HG03135 (cell line): ENCODE data around the gene ABCA13.

Experiments
- ATAC-seq: cut with Tn5 transposase; IDR thresholded peaks from one replicate; pipeline ENCODE4 v1.9.1; 2021; ENCODE audit warnings: mild to moderate bottlenecking, moderate library complexity; ENCODE audit not compliant: unreplicated experiment

Gene ABCA13

DNA sequence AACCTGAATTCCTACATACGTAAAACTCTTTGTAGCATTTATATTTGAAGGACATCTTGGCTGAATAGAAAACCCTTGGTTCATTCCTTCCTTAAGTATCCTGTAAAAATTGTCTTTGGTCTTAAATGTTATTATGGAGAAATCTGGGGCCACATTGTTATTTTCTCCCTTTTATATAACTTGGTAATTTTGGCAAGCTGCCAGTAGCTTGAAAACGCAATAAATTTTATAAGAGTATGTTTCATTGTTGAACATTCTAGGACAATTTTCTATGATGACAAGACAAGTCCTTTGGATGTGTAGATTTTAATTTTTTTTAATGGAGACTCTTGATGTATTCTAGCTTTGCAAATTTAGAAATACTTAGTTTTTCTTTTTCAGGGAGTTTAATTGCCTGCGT, 191.9 kb downstream of the ABCA13 start:
- no peak for ATAC-seq

DNA sequence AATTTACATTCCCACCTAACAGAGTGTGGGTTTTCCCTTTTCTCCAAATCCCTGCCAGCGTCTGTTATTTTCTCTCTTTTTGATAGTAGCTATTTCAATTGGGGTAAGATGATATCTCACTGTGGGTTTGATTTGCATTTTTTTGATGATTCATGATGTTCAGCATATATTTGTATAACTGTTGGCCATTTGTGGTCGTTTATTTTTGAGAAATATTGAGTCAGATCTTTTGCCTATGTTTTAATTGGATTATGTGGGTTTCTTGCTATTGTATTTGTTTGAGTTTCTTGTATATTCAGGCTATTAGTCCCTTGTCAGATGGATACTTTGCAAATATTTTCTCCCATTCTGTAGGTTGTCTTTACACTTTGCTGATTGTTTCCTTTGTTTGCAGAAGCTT, 193.8 kb downstream of the ABCA13 start:
- ATAC-seq, result no peak

DNA sequence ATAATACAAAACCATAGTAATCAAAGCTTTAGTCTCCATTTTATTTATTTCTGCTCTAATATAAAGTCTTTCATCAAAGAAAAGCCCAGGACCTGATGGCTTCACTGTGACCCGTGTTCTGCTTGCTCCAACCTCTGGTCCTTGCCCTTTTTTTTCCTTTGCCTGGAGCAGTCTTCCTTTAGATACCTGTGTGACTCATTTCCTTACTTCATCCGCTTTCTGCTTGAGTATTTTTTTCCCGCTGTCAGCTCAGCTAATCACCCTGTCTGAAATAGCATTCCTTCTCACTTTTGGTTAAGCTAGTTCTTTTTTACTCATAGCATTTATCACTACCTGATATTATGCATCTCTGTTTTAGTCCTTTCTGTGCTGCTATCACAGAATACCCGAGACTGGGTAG, 194.8 kb downstream of the ABCA13 start:
- no peak for ATAC-seq

DNA sequence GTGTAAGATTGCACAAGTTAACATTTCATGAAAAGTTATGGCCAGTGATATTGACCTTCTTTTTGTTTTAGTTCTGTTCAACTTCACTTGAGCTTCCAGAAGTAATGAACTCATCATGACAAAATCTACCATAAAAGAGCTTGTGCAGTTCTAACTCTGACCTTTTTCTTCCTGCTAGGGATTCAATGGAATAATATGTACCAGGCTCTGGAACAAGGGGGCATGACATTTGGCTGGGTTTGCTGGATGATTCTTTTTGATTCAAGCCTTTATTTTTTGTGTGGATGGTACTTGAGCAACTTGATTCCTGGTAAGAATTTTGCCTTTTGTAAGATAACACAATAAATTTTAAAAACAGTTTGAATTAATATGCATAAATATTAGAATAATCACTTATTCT, 205.0 kb downstream of the ABCA13 start:
- no peak for ATAC-seq

DNA sequence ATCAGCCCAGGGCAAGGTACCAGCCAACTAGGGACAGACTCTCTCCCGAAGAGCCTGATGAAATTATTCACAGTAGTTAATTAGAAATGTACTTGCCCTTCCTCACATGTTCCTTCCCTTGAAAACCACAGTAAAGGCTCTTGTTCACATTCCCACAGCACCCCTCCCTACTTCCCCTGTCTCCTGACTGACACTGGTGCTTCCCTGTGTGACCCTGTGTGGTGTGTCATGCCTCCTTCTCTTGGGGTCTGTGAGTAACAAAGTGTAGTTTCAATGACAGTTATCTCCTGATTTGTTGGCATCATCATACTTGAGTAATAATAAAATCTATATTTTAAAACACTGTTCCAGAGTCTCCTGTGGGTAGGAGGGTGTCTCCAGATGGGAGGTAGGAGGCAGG, 209.7 kb downstream of the ABCA13 start:
- no peak for ATAC-seq

DNA sequence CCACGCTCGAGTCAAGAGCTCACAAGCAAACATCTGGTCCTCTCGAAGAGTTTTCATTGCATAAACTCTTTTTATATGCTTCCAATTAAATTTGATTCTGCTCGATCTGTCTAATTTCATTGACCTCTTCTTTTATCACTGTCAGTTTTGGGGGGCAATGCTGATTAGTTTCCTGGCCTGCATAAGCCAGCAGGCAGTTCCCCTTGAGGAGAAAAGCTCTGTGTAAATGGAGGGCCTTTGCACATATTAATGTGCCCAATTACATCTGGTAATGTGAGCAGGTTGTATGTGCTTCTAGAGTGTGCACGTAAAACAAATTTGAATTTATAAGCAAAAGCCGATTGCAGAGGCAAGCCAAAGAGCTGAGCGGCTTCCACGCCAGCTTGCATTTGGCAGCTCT, 210.3 kb downstream of the ABCA13 start:
- no peak for ATAC-seq

DNA sequence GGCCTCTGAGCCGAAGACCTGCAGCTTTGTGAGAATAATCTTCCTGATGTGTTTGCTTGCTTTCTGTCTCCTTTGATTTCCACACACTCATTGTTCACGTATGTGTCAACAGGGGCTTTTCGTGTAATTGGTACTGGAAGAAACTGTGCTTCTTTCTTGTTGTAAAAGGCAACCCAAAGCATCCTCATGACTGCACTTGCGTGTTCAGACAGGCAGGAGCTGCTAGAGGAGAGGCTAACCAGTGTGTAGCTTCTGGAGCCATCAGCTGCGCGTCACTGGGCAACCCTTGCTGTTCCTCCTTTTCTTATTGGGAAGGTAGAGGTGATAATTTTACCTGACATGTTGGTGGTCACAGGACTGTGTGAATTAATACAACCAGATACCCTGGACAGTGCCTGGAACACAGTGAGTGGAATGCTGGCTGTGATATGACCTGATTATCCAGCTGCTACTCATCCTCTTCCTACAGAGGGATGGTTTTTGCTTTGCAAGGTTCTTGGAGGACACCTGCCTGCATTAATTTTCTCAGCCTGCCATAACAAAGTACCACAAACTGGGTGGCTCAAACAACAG, 213.0 kb downstream of the ABCA13 start:
- no peak for ATAC-seq

DNA sequence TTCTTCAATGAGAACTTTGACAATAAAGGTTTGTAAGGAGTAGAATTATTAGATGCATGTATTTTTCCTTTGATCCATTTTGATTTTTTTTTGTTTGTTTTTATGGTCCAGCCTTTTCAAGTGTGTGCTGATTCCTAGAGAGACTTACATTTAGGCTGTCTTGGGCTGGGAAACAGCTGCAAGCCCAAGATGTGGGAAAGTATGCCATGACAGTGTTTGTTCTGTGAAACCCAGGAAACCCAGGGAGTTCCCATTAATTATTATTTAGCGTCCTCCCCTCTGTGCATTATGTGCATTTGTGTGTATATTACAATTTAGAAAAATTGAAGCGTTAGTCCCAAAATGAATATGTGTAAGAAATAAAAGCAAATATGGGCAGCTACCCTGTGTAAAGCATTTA, 216.7 kb downstream of the ABCA13 start:
- no peak for ATAC-seq

DNA sequence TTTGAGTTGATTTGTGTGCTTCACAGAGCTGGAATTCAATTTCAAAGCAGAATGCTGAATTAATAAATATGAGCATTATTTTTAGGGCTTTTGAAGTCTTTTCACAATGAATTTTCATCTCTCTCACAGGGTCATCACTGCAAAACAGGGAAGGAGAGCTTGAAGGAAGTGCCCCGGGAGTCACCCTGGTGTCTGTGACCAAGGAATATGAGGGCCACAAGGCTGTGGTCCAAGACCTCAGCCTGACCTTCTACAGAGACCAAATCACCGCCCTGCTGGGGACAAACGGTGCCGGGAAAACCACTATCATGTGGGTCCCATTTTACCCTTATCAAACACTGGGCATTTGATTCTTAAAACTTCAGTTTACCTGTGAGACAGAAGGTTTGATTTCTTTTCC, 217.7 kb downstream of the ABCA13 start:
- ATAC-seq, result no peak

DNA sequence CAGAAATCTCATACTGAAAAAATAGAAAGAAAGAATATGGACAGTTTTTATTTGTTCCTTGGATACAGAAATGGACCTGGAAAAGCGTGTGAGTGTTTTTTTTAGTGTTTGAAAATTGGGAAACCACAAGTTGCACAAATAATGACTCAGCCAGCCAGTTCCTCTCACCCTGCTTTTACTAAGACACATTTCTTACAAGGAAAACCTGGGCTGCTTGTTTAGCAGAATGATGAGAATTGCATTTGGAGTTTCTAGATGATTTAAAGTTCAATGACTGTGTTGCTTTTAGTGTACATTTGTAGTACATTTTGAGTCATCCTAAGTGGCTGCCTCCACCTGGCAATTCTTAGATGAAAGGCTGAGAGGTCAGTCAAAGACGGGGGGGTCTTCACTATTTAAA, 218.7 kb downstream of the ABCA13 start:
- ATAC-seq, result no peak

DNA sequence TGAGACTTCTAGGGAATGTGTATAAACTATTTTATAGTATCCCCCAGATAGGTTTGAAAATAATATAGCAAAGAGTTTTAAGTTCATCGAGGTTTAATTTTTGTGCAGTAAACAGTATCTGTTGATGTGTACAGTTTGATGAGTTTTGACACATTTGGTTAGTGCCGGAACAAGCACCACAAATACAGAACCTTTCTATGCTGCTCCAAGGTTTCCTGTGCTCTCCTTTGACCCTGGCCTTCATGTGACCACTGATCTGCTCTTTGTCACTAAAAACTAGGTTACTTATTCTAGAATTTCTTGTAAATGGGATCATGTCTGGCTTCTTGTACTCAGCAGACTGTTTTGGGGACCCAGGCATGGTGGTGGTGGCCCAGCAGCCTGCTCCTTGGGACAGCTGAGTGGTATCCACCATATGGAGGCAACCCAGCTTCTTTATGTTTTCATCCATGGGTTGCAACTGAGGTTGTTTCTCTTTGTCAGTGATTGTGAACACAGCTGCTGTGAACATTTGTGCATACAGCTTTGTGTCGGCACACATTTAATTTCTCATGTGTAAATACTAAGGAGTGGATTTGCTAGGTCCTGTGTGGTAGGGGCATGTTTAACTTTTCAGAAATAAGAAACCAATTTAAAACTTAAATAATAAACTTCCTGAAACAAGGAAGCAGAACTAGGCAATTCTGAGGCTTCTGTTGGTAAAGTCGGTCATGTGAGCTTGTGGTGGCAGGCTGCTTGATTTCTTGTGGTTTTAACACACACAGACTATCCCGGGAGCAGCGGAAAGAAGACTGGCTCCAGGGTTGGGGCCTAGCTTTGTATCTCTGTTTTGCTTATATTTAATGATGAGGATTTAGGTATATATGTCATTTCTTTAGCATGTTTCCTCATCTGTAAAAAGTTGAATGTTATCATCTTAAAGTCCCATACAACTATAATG, 219.4 kb downstream of the ABCA13 start:
- ATAC-seq, result no peak

DNA sequence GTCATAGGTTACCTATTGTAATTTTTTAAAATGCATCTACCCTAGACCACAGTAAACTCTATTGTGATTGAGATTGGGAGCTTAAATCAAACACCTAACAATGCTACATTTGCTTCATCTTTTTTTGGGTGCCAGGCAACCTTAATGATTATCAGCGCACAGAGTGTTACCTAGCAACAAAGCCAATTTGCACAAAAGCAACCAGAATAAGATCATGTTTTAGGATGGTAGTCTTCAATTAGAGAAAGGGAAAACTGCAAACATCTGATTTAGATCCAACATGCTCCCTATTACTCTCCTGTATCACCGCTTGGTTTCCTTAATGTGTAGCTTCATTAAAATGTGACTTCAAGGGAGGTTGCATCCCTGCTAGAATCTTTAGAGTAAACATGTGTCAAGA, 226.9 kb downstream of the ABCA13 start:
- no peak for ATAC-seq

DNA sequence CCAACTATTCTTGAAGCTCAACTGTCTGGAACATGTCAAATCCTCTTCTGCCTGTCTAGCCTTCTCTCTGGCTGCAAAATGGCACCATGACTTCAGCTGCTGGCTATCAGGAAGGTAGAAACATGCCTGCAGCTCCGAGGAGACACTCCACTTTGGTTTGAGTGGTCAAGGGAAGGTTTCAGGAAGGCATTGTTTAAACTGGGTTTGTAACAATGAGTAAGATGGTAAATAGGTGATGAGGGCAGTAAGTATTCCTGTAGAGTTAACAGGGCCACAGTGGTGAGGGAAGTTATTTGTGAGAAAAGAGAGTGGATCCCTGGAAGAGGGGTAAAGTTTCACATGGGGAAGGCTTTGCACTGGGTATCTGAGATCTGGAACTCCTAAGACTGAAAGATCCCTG, 231.5 kb downstream of the ABCA13 start:
- ATAC-seq, result no peak

DNA sequence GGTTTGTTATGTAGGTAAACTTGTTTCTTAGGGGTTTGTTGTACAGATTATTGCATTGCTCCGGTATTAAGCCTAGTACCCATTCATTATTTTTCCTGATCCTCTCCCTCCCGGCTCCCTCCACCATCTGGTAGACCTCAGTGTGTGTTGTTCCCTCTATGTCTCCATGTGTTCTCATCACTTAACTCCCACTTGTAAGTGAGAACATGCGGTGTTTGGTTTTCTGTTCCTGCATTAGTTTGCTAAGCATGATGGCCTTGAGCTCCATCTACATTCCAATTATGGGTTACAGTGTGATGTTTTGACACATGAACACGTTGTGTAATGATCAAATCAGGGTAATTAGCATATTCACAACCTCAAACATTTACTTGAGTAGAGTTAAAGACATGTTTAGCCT, 237.5 kb downstream of the ABCA13 start:
- ATAC-seq, result no peak

DNA sequence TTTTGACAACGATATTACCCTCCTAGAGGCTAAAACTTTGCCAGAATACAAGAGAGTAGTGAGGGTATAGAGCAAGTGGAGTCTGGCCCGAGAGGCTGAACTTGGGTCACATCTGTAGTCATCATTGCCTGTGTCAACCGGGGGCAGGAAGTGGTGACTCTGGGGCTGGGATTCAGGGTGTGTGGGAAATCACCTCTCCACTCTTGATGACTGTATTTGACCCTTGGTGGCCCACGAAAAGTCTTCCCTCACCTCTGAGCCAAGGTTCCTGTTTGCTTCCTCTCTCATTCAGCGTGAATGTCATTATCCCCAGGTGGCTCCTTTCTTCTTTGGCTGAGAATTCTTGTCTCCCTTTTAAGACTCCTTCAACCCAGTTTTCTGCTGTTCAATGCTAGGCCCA, 240.4 kb downstream of the ABCA13 start:
- peak; percentile 59 for ATAC-seq

DNA sequence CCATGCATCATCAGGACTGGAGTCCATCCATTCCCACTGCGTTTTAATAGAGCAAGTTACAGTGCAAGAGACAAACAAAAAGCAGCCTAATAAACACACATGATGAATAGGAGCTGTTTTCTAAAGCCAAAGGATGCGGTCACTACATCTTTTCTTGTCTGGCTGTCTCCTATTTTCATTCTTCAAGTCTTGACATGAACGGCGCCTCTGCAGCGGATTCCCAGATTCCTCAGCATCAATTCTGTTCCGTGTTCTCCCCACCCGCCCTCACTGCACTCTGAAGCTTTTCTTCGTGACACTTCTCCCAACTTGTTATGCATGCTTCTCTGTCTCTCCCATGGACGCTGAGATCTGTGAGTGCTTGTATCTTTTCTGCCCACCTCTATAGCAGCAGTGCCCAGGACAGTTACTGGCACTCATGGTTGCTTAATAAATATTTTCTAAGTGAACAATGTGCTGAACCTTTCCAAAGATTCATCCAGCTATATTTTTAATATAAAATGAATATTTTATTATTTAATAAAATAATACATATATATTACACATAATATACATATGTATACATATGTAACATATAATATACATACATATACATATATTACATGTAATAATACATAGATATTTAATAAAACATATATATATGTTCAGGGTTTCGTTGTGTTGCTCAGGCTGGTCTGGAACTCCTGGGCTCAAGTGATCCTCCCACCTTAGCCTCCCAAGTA, 242.9 kb downstream of the ABCA13 start:
- no peak for ATAC-seq

DNA sequence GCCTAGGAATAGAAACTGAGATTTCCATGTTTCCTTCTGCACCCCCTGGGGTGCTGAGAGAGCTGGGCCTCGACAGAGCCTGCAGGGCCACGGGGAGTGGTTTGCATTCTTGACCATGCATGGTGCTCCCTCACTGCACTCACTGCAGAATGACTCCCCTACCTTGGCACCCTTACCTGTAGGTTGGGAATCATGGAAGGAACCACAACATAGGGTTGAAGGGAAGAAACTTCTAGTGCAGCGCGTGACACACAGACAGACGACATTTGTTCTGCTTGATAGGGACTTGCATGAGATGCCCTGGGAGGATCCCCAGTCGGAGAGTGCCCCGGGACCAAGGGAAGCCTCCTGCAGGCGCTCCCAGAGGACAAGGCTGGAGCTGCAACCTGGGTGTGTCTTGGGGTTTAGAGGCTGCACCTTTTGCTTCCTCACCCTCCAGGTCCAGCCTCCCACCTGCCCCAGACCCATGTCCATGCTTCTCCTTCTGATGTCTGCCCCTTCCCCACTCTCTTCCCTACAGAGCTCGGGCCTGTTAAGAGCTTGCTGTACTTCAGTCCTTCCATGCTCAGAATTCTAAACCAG, 245.2 kb downstream of the ABCA13 start:
- no peak for ATAC-seq

DNA sequence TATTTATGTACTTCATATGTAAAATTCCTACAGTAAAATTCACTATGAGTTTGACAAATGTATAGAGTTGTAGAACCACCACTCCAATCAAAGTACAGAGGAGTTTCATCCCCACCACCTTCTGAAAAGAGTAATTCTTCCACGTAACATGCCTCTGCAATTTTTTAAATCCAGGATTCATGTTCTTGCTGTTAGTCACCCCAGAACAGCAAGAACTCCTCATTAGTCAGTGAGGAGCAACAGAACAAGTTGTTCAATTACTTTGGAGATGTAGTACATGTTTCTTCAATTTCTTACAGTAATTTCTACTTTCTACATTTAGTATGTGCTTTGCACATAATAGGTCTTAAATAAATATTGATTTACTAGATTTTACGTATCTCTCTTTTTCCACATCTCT, 248.1 kb downstream of the ABCA13 start:
- no peak for ATAC-seq

DNA sequence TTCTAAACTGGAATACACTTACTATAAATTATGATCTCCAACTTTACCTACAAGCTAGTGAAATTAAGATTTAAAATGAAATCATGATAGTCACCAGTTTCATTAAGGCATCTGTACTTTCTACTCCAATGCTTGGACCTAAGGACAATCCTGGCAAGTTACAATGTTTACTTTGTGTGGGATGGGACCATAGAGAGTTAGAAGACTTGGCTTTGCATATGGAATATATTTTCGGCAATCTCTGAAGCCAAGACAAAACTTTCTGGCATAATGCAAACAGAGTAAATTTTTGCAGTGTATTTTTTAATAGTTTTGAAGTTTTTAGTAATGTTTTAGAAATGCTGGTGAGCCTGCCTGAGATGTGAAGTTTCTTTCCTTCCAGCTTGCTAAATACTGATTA, 248.9 kb downstream of the ABCA13 start:
- ATAC-seq, result no peak

DNA sequence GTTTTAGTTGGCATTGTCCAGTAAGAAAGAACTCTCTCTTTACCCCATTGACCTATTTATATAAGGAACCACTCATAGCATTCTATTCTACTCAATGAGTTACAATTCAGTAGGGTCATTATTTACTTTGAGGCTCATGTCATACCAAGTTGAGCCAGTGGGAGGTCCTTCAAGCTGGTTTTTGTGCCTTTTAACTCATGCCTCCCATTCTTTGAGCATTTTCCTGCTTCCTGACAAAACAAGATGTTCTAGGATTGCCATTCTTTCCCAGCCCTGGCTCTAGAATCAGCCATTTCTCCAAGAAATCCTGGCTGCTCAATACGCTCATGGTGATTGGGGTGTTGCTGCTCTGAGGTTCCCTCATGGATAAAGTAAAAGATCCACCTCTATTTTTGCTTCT, 250.1 kb downstream of the ABCA13 start:
- no peak for ATAC-seq

DNA sequence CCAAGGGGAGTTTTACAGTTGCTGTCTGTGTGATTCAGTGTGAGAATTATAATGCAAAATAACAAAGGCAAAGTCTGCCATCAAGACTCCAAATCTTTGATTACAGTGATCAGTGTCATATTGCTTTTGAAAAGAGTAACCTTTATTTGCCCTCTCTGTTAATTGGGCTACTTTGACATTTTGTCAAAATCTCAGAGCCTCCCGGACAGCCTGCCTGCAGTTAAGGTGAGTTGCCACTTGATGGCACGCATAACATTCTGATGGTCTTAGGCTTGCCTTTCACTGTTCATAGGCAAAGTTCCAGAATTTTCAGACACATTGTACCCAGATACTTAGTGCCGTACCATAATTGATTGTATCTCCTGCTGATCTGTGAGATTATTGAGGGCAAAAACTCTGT, 253.5 kb downstream of the ABCA13 start:
- ATAC-seq, result no peak
